Upper lobe of left lung (tissue), 4 donors: ENCODE data around the gene HSPA9.

Source experiments
- CTCF ChIP-seq, 6 experiments: fragments of 450-650 bp in 4 of 6; fragments of 200-600 bp in 2 of 6; sonication (generic) in 2 of 6; IDR thresholded peaks; one replicate each; pipeline ENCODE4 v1.5.1; 2016 to 2019; ENCODE audit warnings: antibody characterized with exemption in 6 of 6
- POLR2AphosphoS5 ChIP-seq, 2 donors: sonication (generic); formaldehyde crosslinking; IDR thresholded peaks; one replicate each; pipeline ENCODE4 v1.5.1; 2017; ENCODE audit warnings: antibody characterized with exemption in 2 of 2

GRCh38 chr5:138580001-138580400, 4.8 kb upstream of the HSPA9 start:
- TF ChIP-seq CTCF (IDR thresholded peaks at IDR 0.05) = no peak
- no peak for TF ChIP-seq POLR2AphosphoS5 (IDR thresholded peaks at IDR 0.05)
